K562 (cell line): ENCODE results near the gene BLOC1S3. TPM values are rescaled to one million over a fixed set of nuclear protein-coding genes. Genes with fewer than 3 reads are reported as not detected.

Experiments
- polyA plus RNA-seq, 8 experiments: library from polyadenylated mRNA; depleted of rRNA in 4 of 8; stranded (reverse) in 5 of 8; unstranded in 3 of 8; fragments of >200 nt; fragmentation: Nextera tagmentation in 2 of 8; fragmentation: Illumina TruSeq in 1 of 8; extraction: Ambion mirVana in 2 of 8; extraction: Trizol in 1 of 8; gene quantifications; 2 replicates each; pipeline versions ENCODE4 v1.2.1 to v1.2.3, GENCODE V29; 2011 to 2014; ENCODE audit warnings: inconsistent platforms in 1 of 8, missing spikeins in 1 of 8
- total RNA-seq, 7 experiments: library from RNA; depleted of rRNA in 6 of 7; stranded (reverse); fragments of >200 nt in 6 of 7; fragmentation: Illumina TruSeq in 2 of 7; extraction: Trizol in 2 of 7; gene quantifications; 2 replicates each; pipeline versions ENCODE4 v1.2.1 to v1.2.3, GENCODE V29; 2011 to 2021; ENCODE audit warnings: low replicate concordance in 1 of 7

Gene BLOC1S3
- total and polyA plus RNA-seq, 9 of the 15 experiments (the other 6 are each of a cell fraction or from before 2014, with no cell fraction given) = 3.9 to 20.2 (median 10.4) TPM

Other genes starting within 250 kb of the BLOC1S3 start
Only the 7 nearest of the 18 such genes appear.
- 1.5 and 2.7 TPM in 2 replicates for gene ZNF296, start 102.3 kb upstream of the BLOC1S3 start, total RNA-seq (2014; rRNA removed)
- 0.07 TPM in 1 of 2 replicates, not detected in the other for gene ZNF296, start 102.3 kb upstream of the BLOC1S3 start, total RNA-seq (2014; rRNA removed; fragmentation: Illumina TruSeq; extraction: Trizol)
- 0.54 and 0.72 TPM in 2 replicates for gene ZNF296, start 102.3 kb upstream of the BLOC1S3 start, total RNA-seq (2015; rRNA removed; fragmentation: Illumina TruSeq; extraction: Trizol)
- 8.8 and 10.3 TPM in 2 replicates for gene ZNF296, start 102.3 kb upstream of the BLOC1S3 start, total RNA-seq (2021)
- gene ZNF296, start 102.3 kb upstream of the BLOC1S3 start, polyA plus RNA-seq (2011; rRNA removed) = 0.13 and 0.28 TPM in 2 replicates
- gene ZNF296, start 102.3 kb upstream of the BLOC1S3 start, polyA plus RNA-seq (2014; fragmentation: Illumina TruSeq; extraction: Trizol) = 0.39 and 2.0 TPM in 2 replicates
- under 1 TPM in 1 of 2 experiments, not detected in 1; 0.03 TPM for gene ZNF296, start 102.3 kb upstream of the BLOC1S3 start, polyA plus RNA-seq (2014; fragmentation: Nextera tagmentation; extraction: Ambion mirVana)
- gene ZNF296, start 102.3 kb upstream of the BLOC1S3 start, polyA plus RNA-seq (2014; rRNA removed) = 2.0 and 2.4 TPM in 2 replicates
- gene GEMIN7, start 99.5 kb upstream of the BLOC1S3 start, total RNA-seq (2014; rRNA removed) = 54.9 and 62.7 TPM in 2 replicates
- 31.3 and 33.0 TPM in 2 replicates for gene GEMIN7, start 99.5 kb upstream of the BLOC1S3 start, total RNA-seq (2014; rRNA removed; fragmentation: Illumina TruSeq; extraction: Trizol)
- 39.5 and 42.3 TPM in 2 replicates for gene GEMIN7, start 99.5 kb upstream of the BLOC1S3 start, total RNA-seq (2015; rRNA removed; fragmentation: Illumina TruSeq; extraction: Trizol)
- gene GEMIN7, start 99.5 kb upstream of the BLOC1S3 start, total RNA-seq (2021) = 60.7 and 62.6 TPM in 2 replicates
- gene GEMIN7, start 99.5 kb upstream of the BLOC1S3 start, polyA plus RNA-seq (2011; rRNA removed) = 23.1 and 32.5 TPM in 2 replicates
- 32.6 and 50.6 TPM in 2 replicates for gene GEMIN7, start 99.5 kb upstream of the BLOC1S3 start, polyA plus RNA-seq (2014; fragmentation: Illumina TruSeq; extraction: Trizol)
- 100 to 1,000 TPM in 1 of 2 experiments, 10 to 100 TPM in 1; 84.9 to 124 TPM for gene GEMIN7, start 99.5 kb upstream of the BLOC1S3 start, polyA plus RNA-seq (2014; fragmentation: Nextera tagmentation; extraction: Ambion mirVana)
- 49.6 and 57.5 TPM in 2 replicates for gene GEMIN7, start 99.5 kb upstream of the BLOC1S3 start, polyA plus RNA-seq (2014; rRNA removed)
- 20.3 and 38.6 TPM in 2 replicates for gene PPP1R37, start 85.6 kb upstream of the BLOC1S3 start, total RNA-seq (2014; rRNA removed)
- gene PPP1R37, start 85.6 kb upstream of the BLOC1S3 start, total RNA-seq (2014; rRNA removed; fragmentation: Illumina TruSeq; extraction: Trizol) = 3.1 and 3.5 TPM in 2 replicates
- 7.9 and 8.4 TPM in 2 replicates for gene PPP1R37, start 85.6 kb upstream of the BLOC1S3 start, total RNA-seq (2015; rRNA removed; fragmentation: Illumina TruSeq; extraction: Trizol)
- 16.4 and 17.6 TPM in 2 replicates for gene PPP1R37, start 85.6 kb upstream of the BLOC1S3 start, total RNA-seq (2021)
- 7.3 and 8.0 TPM in 2 replicates for gene PPP1R37, start 85.6 kb upstream of the BLOC1S3 start, polyA plus RNA-seq (2011; rRNA removed)
- gene PPP1R37, start 85.6 kb upstream of the BLOC1S3 start, polyA plus RNA-seq (2014; fragmentation: Illumina TruSeq; extraction: Trizol) = 2.7 and 5.0 TPM in 2 replicates
- under 1 TPM; 0.04 to 0.10 TPM for gene PPP1R37, start 85.6 kb upstream of the BLOC1S3 start, polyA plus RNA-seq (2014; fragmentation: Nextera tagmentation; extraction: Ambion mirVana)
- 19.9 and 22.0 TPM in 2 replicates for gene PPP1R37, start 85.6 kb upstream of the BLOC1S3 start, polyA plus RNA-seq (2014; rRNA removed)
- 0.09 TPM in 1 of 2 replicates, not detected in the other for gene NKPD1, start 17.8 kb upstream of the BLOC1S3 start, total RNA-seq (2014; rRNA removed)
- gene NKPD1, start 17.8 kb upstream of the BLOC1S3 start, total RNA-seq (2014; rRNA removed; fragmentation: Illumina TruSeq; extraction: Trizol) = not detected in 2 replicates
- not detected in 2 replicates for gene NKPD1, start 17.8 kb upstream of the BLOC1S3 start, total RNA-seq (2015; rRNA removed; fragmentation: Illumina TruSeq; extraction: Trizol)
- 0.04 TPM in 2 replicates for gene NKPD1, start 17.8 kb upstream of the BLOC1S3 start, total RNA-seq (2021)
- 0.01 TPM in 1 of 2 replicates, not detected in the other for gene NKPD1, start 17.8 kb upstream of the BLOC1S3 start, polyA plus RNA-seq (2011; rRNA removed)
- gene NKPD1, start 17.8 kb upstream of the BLOC1S3 start, polyA plus RNA-seq (2014; fragmentation: Illumina TruSeq; extraction: Trizol) = 0.03 TPM in 1 of 2 replicates, not detected in the other
- gene NKPD1, start 17.8 kb upstream of the BLOC1S3 start, polyA plus RNA-seq (2014; fragmentation: Nextera tagmentation; extraction: Ambion mirVana) = not detected
- 0.04 and 0.07 TPM in 2 replicates for gene NKPD1, start 17.8 kb upstream of the BLOC1S3 start, polyA plus RNA-seq (2014; rRNA removed)
- 16.6 and 18.8 TPM in 2 replicates for gene TRAPPC6A, start 547 bp upstream of the BLOC1S3 start, total RNA-seq (2014; rRNA removed)
- gene TRAPPC6A, start 547 bp upstream of the BLOC1S3 start, total RNA-seq (2014; rRNA removed; fragmentation: Illumina TruSeq; extraction: Trizol) = 1.5 and 2.7 TPM in 2 replicates
- 9.5 and 11.6 TPM in 2 replicates for gene TRAPPC6A, start 547 bp upstream of the BLOC1S3 start, total RNA-seq (2015; rRNA removed; fragmentation: Illumina TruSeq; extraction: Trizol)
- gene TRAPPC6A, start 547 bp upstream of the BLOC1S3 start, total RNA-seq (2021) = 17.8 and 20.2 TPM in 2 replicates
- 22.4 and 35.8 TPM in 2 replicates for gene TRAPPC6A, start 547 bp upstream of the BLOC1S3 start, polyA plus RNA-seq (2011; rRNA removed)
- gene TRAPPC6A, start 547 bp upstream of the BLOC1S3 start, polyA plus RNA-seq (2014; fragmentation: Illumina TruSeq; extraction: Trizol) = 5.0 and 14.3 TPM in 2 replicates
- gene TRAPPC6A, start 547 bp upstream of the BLOC1S3 start, polyA plus RNA-seq (2014; fragmentation: Nextera tagmentation; extraction: Ambion mirVana) = 1 to 10 TPM in 1 of 2 experiments, under 1 TPM in 1; 0.82 to 7.7 TPM
- 23.6 and 28.2 TPM in 2 replicates for gene TRAPPC6A, start 547 bp upstream of the BLOC1S3 start, polyA plus RNA-seq (2014; rRNA removed)
- gene EXOC3L2, start 66.6 kb downstream of the BLOC1S3 start, total RNA-seq (2014; rRNA removed) = 12.3 and 13.3 TPM in 2 replicates
- 0.96 and 1.3 TPM in 2 replicates for gene EXOC3L2, start 66.6 kb downstream of the BLOC1S3 start, total RNA-seq (2014; rRNA removed; fragmentation: Illumina TruSeq; extraction: Trizol)
- gene EXOC3L2, start 66.6 kb downstream of the BLOC1S3 start, total RNA-seq (2015; rRNA removed; fragmentation: Illumina TruSeq; extraction: Trizol) = 2.0 and 2.1 TPM in 2 replicates
- 15.5 and 19.0 TPM in 2 replicates for gene EXOC3L2, start 66.6 kb downstream of the BLOC1S3 start, total RNA-seq (2021)
- 3.1 and 6.0 TPM in 2 replicates for gene EXOC3L2, start 66.6 kb downstream of the BLOC1S3 start, polyA plus RNA-seq (2011; rRNA removed)
- gene EXOC3L2, start 66.6 kb downstream of the BLOC1S3 start, polyA plus RNA-seq (2014; fragmentation: Illumina TruSeq; extraction: Trizol) = 2.4 and 7.8 TPM in 2 replicates
- gene EXOC3L2, start 66.6 kb downstream of the BLOC1S3 start, polyA plus RNA-seq (2014; fragmentation: Nextera tagmentation; extraction: Ambion mirVana) = under 1 TPM; 0.31 to 0.34 TPM
- gene EXOC3L2, start 66.6 kb downstream of the BLOC1S3 start, polyA plus RNA-seq (2014; rRNA removed) = 6.1 and 6.7 TPM in 2 replicates
- gene MARK4, start 72.5 kb downstream of the BLOC1S3 start, total RNA-seq (2014; rRNA removed) = 7.9 and 8.6 TPM in 2 replicates
- 6.7 and 6.8 TPM in 2 replicates for gene MARK4, start 72.5 kb downstream of the BLOC1S3 start, total RNA-seq (2014; rRNA removed; fragmentation: Illumina TruSeq; extraction: Trizol)
- 4.2 and 5.2 TPM in 2 replicates for gene MARK4, start 72.5 kb downstream of the BLOC1S3 start, total RNA-seq (2015; rRNA removed; fragmentation: Illumina TruSeq; extraction: Trizol)
- 24.8 and 29.4 TPM in 2 replicates for gene MARK4, start 72.5 kb downstream of the BLOC1S3 start, total RNA-seq (2021)
- 9.5 and 11.1 TPM in 2 replicates for gene MARK4, start 72.5 kb downstream of the BLOC1S3 start, polyA plus RNA-seq (2011; rRNA removed)
- gene MARK4, start 72.5 kb downstream of the BLOC1S3 start, polyA plus RNA-seq (2014; fragmentation: Illumina TruSeq; extraction: Trizol) = 18.4 and 24.5 TPM in 2 replicates
- under 1 TPM; 0.52 to 0.96 TPM for gene MARK4, start 72.5 kb downstream of the BLOC1S3 start, polyA plus RNA-seq (2014; fragmentation: Nextera tagmentation; extraction: Ambion mirVana)
- gene MARK4, start 72.5 kb downstream of the BLOC1S3 start, polyA plus RNA-seq (2014; rRNA removed) = 7.4 and 12.7 TPM in 2 replicates